ENCODE measurements around the gene TMCC2.

Gene TMCC2

GRCh38 chr1:205257735-205258134 lies 30.0 kb downstream of the TMCC2 start:
- Histone ChIP-seq H3K9me3 (ENCODE audit: control insufficient read depth, insufficient read depth, low read length) (no peaks in the 10 kb centered on the region), H3K79me2 (ENCODE audit: control insufficient read depth, low read length) (no peaks in the 10 kb centered on the region), H3F3A (ENCODE audit: control insufficient read depth, insufficient read depth) (no peaks in the 10 kb centered on the region), H3K36me3 (ENCODE audit: control insufficient read depth, low read length) (no peaks in the 10 kb centered on the region), H3K27ac (ENCODE audit: low read depth, low read length) (no peak overlapping the region), H3K9me2 (replicated peaks; ENCODE audit: control insufficient read depth, low read length) (no peaks in the 10 kb centered on the region), H3K27me3 (ENCODE audit: control insufficient read depth, low read length) (peaks cover 11% of the 10 kb centered on the region), H4K20me1 (ENCODE audit: control insufficient read depth, insufficient read depth, low read depth, low read length) (no peaks in the 10 kb centered on the region), H3K4me2 (ENCODE audit: low read length) (no peak overlapping the region), H3K4me3 (ENCODE audit: low read length) (no peak overlapping the region), H3K4me1 (ENCODE audit: control insufficient read depth, low read length) (peaks cover 11% of the 10 kb centered on the region)
- TF ChIP-seq CTCF (IDR thresholded peaks at IDR 0.05; ENCODE audit: low read depth, low read length, poor library complexity, severe bottlenecking), result no peak

- TF ChIP-seq EZH2phosphoT487 (IDR thresholded peaks at IDR 0.05; ENCODE audit: borderline replicate concordance, low read length), result no peak
- no peak for TF ChIP-seq CTCF (IDR thresholded peaks at IDR 0.05; ENCODE audit: low read depth, low read length, poor library complexity, severe bottlenecking)
- H4K20me1 ChIP-seq (ENCODE audit: control insufficient read depth, insufficient read depth, low read depth, low read length), result no peaks in the 10 kb centered on the region
- no peak overlapping the region for H3K27ac ChIP-seq (ENCODE audit: low read depth, low read length)
- H3K4me2 ChIP-seq (ENCODE audit: low read length), result no peak overlapping the region
- H3K4me1 ChIP-seq (ENCODE audit: control insufficient read depth, low read length), result peaks cover 11% of the 10 kb centered on the region
- no peaks in the 10 kb centered on the region for H3F3A ChIP-seq (ENCODE audit: control insufficient read depth, insufficient read depth)
- H3K79me2 ChIP-seq (ENCODE audit: control insufficient read depth, low read length), result no peaks in the 10 kb centered on the region
- H3K9me2 ChIP-seq (replicated peaks; ENCODE audit: control insufficient read depth, low read length), result no peaks in the 10 kb centered on the region
- no peaks in the 10 kb centered on the region for H3K36me3 ChIP-seq (ENCODE audit: control insufficient read depth, low read length)
- H3K27me3 ChIP-seq (ENCODE audit: control insufficient read depth, low read length), result peaks cover 14% of the 10 kb centered on the region
- no peaks in the 10 kb centered on the region for H3K9me3 ChIP-seq (ENCODE audit: control insufficient read depth, insufficient read depth, low read length)
- no peak overlapping the region for H3K4me3 ChIP-seq (ENCODE audit: low read length)
Measured at GRCh38 chr1:205258261-205258691, 30.5 kb downstream of the TMCC2 start.

GRCh38 chr1:205258719-205259118 lies 31.0 kb downstream of the TMCC2 start:
- TF ChIP-seq CTCF (IDR thresholded peaks at IDR 0.05; ENCODE audit: low read depth, low read length, poor library complexity, severe bottlenecking) (no peak), EZH2phosphoT487 (IDR thresholded peaks at IDR 0.05; ENCODE audit: borderline replicate concordance, low read length) (no peak)
- no peak overlapping the region for H3K4me2 ChIP-seq (ENCODE audit: low read length)
- H3K27me3 ChIP-seq (ENCODE audit: control insufficient read depth, low read length), result peaks cover 12% of the 10 kb centered on the region
- no peaks in the 10 kb centered on the region for H3K9me3 ChIP-seq (ENCODE audit: control insufficient read depth, insufficient read depth, low read length)
- no peaks in the 10 kb centered on the region for H3F3A ChIP-seq (ENCODE audit: control insufficient read depth, insufficient read depth)
- H3K79me2 ChIP-seq (ENCODE audit: control insufficient read depth, low read length), result no peaks in the 10 kb centered on the region
- no peak overlapping the region for H3K27ac ChIP-seq (ENCODE audit: low read depth, low read length)
- no peaks in the 10 kb centered on the region for H3K9me2 ChIP-seq (replicated peaks; ENCODE audit: control insufficient read depth, low read length)
- H3K36me3 ChIP-seq (ENCODE audit: control insufficient read depth, low read length), result no peaks in the 10 kb centered on the region
- H3K4me3 ChIP-seq (ENCODE audit: low read length), result no peak overlapping the region
- no peaks in the 10 kb centered on the region for H4K20me1 ChIP-seq (ENCODE audit: control insufficient read depth, insufficient read depth, low read depth, low read length)
- peaks cover 11% of the 10 kb centered on the region for H3K4me1 ChIP-seq (ENCODE audit: control insufficient read depth, low read length)

Data from DOHH2 (cell line).